Measurements from ENCODE around the gene RTP5. TPM values are rescaled to one million over a fixed set of nuclear protein-coding genes. Genes with fewer than 3 reads are reported as not detected.

Gene RTP5
- total RNA-seq, 1 donor from 2014 or later = not detected

DNA sequence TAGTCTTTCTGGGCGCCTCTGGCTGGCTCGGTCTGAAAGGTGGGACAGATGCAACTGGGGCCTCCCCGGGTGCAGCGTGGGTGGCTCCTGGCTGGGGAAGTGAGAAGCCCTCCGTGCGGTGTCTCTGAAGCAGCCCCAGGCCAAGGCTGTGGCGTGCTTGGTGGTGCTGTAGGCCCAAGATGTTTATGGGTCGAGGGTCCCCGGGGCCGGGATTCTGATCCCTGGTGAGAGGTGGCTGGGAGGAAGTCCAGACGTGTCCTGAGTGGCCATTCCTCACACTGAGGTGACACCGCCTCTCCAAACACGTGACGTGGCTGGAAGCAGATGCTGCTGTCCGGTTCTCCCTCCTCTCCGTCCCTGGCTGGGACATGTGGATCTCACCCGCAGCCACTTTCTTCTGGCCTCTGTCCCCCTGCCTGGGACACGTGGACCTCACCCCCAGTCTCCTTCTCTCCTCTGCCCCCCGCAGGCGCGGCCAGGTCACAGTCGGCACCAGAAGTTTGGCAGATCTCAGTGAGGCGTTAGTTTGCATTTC lies 12.6 kb downstream of the RTP5 start:
- TF ChIP-seq, protein P1, sequence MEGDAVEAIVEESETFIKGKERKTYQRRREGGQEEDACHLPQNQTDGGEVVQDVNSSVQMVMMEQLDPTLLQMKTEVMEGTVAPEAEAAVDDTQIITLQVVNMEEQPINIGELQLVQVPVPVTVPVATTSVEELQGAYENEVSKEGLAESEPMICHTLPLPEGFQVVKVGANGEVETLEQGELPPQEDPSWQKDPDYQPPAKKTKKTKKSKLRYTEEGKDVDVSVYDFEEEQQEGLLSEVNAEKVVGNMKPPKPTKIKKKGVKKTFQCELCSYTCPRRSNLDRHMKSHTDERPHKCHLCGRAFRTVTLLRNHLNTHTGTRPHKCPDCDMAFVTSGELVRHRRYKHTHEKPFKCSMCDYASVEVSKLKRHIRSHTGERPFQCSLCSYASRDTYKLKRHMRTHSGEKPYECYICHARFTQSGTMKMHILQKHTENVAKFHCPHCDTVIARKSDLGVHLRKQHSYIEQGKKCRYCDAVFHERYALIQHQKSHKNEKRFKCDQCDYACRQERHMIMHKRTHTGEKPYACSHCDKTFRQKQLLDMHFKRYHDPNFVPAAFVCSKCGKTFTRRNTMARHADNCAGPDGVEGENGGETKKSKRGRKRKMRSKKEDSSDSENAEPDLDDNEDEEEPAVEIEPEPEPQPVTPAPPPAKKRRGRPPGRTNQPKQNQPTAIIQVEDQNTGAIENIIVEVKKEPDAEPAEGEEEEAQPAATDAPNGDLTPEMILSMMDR (IDR thresholded peaks at IDR 0.05; ENCODE audit: borderline replicate concordance) = no peak
- Histone ChIP-seq H3K27me3 (ENCODE audit: low read depth) (no peaks in the 10 kb centered on the region), H3K9me3 (replicated peaks) (no peaks in the 10 kb centered on the region), H3K27ac (replicated peaks) (peak overlapping the region; percentile 75), H3K4me1 (peaks cover 29% of the 10 kb centered on the region), H3K36me3 (no peaks in the 10 kb centered on the region), H3K4me3 (peak overlapping the region; percentile 67)
- intact Hi-C loops (cut with micrococcal nuclease) = no loop called here
- peak; percentile 59 for DNase-seq

DNA sequence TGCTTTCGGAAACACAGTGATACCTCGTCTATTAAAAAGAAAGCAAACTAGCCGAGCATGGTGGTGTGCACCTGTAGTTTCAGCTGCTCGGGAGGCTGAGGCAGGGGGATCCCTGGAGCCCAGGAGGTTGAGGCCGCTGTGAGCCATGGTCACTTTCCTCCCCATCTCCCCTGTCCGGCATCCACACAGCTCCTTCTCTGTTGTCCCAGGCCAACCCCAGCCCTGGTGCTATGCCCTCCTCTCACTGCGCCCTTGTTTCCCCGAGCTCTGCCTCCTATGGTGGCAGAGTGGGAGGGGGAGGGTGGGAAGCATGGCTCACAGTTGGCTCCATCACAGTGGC lies 15.4 kb downstream of the RTP5 start:
- intact Hi-C loops (cut with micrococcal nuclease) = no loop called here
- no peak overlapping the region for H3K4me3 ChIP-seq
- TF ChIP-seq, protein P1 (IDR thresholded peaks at IDR 0.05; ENCODE audit: borderline replicate concordance) = no peak
- H3K9me3 ChIP-seq (replicated peaks) = no peaks in the 10 kb centered on the region
- H3K4me1 ChIP-seq = peaks cover 26% of the 10 kb centered on the region
- H3K36me3 ChIP-seq = no peaks in the 10 kb centered on the region
- H3K27me3 ChIP-seq (ENCODE audit: low read depth) = no peaks in the 10 kb centered on the region
- H3K27ac ChIP-seq (replicated peaks) = no peak overlapping the region
- DNase-seq = no peak

DNA sequence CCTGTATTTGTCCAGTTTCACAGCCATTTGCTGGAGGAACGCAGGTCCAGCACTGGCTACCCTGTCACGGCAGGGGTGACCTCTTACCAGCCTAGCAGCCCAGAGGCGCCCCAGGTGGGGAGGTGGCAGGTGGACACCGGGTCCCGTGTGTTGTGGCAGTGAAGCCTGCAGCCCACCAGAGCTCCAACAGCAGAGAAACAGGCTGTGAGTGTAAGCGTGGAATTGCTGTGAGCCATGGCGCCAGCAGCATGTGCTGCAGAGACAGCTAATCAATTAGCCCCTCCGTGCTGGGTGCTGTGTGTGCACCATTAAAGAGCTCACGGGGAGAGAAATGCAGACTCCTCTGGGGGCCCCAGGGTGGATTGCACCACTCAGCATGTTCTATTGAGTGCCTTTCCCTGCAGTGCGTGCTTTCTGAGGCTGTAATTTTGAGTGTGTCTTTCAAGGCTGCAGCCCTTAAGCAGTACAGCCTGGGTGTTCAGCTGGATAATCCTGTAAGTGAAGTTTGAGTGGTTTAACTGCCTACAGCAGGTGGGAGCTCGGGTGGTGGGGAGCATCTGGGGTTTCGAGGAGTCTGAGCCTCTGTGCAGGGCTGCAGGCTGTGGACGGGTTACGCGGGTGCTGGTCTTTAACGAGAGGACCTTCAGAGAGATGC lies 15.9 kb downstream of the RTP5 start:
- H3K36me3 ChIP-seq = no peaks in the 10 kb centered on the region
- peak; percentile 15 for DNase-seq
- H3K27ac ChIP-seq (replicated peaks) = no peak overlapping the region
- H3K27me3 ChIP-seq (ENCODE audit: low read depth) = no peaks in the 10 kb centered on the region
- intact Hi-C loops (cut with micrococcal nuclease) = no loop called here
- peaks cover 26% of the 10 kb centered on the region for H3K4me1 ChIP-seq
- H3K9me3 ChIP-seq (replicated peaks) = no peaks in the 10 kb centered on the region
- no peak overlapping the region for H3K4me3 ChIP-seq
- TF ChIP-seq, protein P1 (IDR thresholded peaks at IDR 0.05; ENCODE audit: borderline replicate concordance) = no peak

DNA sequence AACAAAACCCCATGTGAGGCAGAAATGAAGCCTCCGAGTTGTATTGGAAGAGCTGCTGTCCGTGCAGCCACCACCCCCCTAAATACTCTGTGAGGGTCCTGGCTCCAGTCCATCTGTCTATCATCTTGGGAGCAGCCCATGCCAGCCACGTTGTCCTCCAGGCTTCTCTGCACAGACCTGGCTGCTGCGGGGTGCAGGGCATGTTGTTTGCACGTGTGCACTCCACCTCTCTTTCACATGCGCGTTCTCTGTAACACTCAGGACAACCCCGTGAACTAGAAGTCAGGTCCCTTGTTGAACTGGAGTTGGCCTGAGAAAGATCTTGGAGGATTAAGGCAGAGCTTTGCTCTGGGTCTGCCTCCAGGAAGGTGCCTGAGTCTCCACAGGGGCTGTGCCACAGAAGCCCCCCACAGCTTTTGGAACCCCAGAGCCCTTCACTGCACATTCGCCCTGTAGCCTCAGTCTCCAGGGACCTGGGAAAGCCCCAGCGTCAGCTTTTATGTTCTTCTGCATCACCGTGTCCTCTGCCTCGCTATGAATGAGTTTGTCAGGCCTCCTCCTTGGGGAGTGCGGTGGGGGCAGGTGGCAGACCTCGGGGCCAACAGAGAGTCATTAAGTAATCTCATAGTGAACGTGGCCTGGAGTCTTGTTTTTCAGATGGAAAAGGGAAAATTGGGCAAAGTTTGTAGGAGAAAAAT lies 16.6 kb downstream of the RTP5 start:
- H3K27me3 ChIP-seq (ENCODE audit: low read depth) = no peaks in the 10 kb centered on the region
- no peak overlapping the region for H3K27ac ChIP-seq (replicated peaks)
- TF ChIP-seq, protein P1 (IDR thresholded peaks at IDR 0.05; ENCODE audit: borderline replicate concordance) = no peak
- H3K36me3 ChIP-seq = no peaks in the 10 kb centered on the region
- H3K9me3 ChIP-seq (replicated peaks) = no peaks in the 10 kb centered on the region
- H3K4me3 ChIP-seq = no peak overlapping the region
- intact Hi-C loops (cut with micrococcal nuclease) = no loop called here
- peaks cover 21% of the 10 kb centered on the region for H3K4me1 ChIP-seq
- DNase-seq = no peak

DNA sequence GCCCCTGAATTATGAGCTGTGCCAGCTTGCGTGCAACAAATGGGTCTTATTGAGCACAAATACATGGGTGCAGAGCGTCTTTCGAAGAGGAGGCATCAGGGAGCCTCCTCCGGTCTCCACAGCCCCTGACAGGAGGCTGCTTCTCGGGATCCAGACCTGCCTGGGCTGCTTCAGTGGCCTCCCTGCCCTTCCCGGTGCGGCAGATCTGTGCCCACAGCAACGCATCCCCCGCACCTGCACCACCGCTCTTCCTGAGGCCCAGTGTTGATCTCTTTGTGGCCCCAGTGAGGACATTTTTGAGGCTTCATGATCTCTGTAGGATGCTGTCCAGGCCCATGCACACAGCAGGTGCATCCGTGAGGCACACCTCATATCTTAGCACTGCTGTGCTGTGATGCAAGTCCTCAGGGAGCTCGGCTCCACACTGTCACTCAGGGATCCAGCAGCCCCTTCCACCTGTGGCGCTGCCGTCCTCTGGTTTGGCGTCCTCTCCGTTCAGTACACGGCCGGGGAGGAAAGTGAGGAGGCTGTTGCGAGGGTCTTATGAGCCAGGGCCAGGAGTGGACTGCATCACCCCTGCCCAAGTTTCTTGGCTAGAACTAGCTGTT lies 17.4 kb downstream of the RTP5 start:
- Histone ChIP-seq H3K27ac (replicated peaks) (no peak overlapping the region), H3K36me3 (no peaks in the 10 kb centered on the region), H3K4me1 (peaks cover 15% of the 10 kb centered on the region), H3K27me3 (ENCODE audit: low read depth) (no peaks in the 10 kb centered on the region), H3K9me3 (replicated peaks) (no peaks in the 10 kb centered on the region), H3K4me3 (no peak overlapping the region)
- no peak for DNase-seq
- TF ChIP-seq, protein P1 (IDR thresholded peaks at IDR 0.05; ENCODE audit: borderline replicate concordance) = no peak
- intact Hi-C loops (cut with micrococcal nuclease) = no loop called here
